H1 (cell line): ENCODE results near the gene EDC3.
"Not testable (repeated sequence)": the region's sequence is repeated elsewhere in the genome, so short reads cannot be mapped to it uniquely, and the experiment has no call there.

Source experiments
- EZH2 ChIP-seq: fragments of 200-600 bp; sonication (generic); IDR thresholded peaks from 2 replicates; pipeline ENCODE4 v1.7.1; 2012; ENCODE audit warnings: low read depth, mild to moderate bottlenecking, moderate library complexity, low read length, inconsistent platforms; ENCODE audit not compliant: severe bottlenecking
- GABPA ChIP-seq: IDR thresholded peaks from 2 replicates; pipeline ENCODE4 v1.6.1; 2011; ENCODE audit warnings: mild to moderate bottlenecking, low read length, moderate library complexity, borderline replicate concordance; ENCODE audit not compliant: insufficient read depth
- RAD21 ChIP-seq, 2 experiments: IDR thresholded peaks in 1 of 2; conservative IDR thresholded peaks in 1 of 2; 2 replicates each; pipeline ENCODE4 v1.6.1; 2011; ENCODE audit warnings: low read depth in 2 of 2, low read length in 2 of 2, improper control_type of control experiment in 1 of 2, inconsistent platforms in 1 of 2, mild to moderate bottlenecking in 1 of 2, moderate library complexity in 1 of 2
- SP1 ChIP-seq: IDR thresholded peaks from 2 replicates; pipeline ENCODE4 v1.6.1; 2011; ENCODE audit warnings: low read depth, low read length
- TF ChIP-seq, protein P1 (sequence below), 3 experiments: IDR thresholded peaks; 1 replicate in 2 of 3; 2 replicates in 1 of 3; pipeline versions ENCODE4 v1.5.1 to v1.6.1; 2011; ENCODE audit warnings: low read length in 3 of 3, mild to moderate bottlenecking in 3 of 3, inconsistent platforms in 2 of 3, low read depth in 1 of 3, moderate library complexity in 1 of 3; ENCODE audit not compliant: insufficient read depth in 1 of 3; ENCODE audit errors: control extremely low read depth in 1 of 3
- TF ChIP-seq, protein P2 (sequence below): IDR thresholded peaks from 2 replicates; pipeline ENCODE4 v1.6.1; 2012; ENCODE audit warnings: inconsistent platforms

DNA sequence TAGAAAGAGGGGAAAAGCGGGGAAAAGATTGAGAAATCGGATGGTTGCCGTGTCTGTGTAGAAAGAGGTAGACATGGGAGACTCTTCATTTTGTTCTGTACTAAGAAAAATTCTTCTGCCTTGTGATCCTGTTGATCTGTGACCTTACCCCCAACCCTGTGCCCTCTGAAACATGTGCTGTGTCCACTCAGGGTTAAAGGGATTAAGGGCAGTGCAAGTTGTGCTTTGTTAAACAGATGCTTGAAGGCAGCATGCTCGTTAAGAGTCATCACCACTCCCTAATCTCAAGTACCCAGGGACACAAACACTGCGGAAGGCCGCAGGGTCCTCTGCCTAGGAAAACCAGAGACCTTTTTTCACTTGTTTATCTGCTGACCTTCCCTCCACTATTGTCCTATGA is 33.5 kb upstream of the EDC3 start:
- TF ChIP-seq, protein P1, sequence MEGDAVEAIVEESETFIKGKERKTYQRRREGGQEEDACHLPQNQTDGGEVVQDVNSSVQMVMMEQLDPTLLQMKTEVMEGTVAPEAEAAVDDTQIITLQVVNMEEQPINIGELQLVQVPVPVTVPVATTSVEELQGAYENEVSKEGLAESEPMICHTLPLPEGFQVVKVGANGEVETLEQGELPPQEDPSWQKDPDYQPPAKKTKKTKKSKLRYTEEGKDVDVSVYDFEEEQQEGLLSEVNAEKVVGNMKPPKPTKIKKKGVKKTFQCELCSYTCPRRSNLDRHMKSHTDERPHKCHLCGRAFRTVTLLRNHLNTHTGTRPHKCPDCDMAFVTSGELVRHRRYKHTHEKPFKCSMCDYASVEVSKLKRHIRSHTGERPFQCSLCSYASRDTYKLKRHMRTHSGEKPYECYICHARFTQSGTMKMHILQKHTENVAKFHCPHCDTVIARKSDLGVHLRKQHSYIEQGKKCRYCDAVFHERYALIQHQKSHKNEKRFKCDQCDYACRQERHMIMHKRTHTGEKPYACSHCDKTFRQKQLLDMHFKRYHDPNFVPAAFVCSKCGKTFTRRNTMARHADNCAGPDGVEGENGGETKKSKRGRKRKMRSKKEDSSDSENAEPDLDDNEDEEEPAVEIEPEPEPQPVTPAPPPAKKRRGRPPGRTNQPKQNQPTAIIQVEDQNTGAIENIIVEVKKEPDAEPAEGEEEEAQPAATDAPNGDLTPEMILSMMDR (IDR thresholded peaks at IDR 0.05; ENCODE audit: control extremely low read depth in 1 of 3, insufficient read depth in 1 of 3, low read depth in 1 of 3, low read length in 3 of 3) = not testable (repeated sequence)
- not testable (repeated sequence) for TF ChIP-seq GABPA; RAD21 (IDR thresholded peaks at IDR 0.05 in 1 of 2, conservative IDR thresholded peaks at IDR 0.05 in 1 of 2; ENCODE audit: low read depth in 2 of 2, low read length in 2 of 2); SP1; EZH2
- TF ChIP-seq, protein P2, sequence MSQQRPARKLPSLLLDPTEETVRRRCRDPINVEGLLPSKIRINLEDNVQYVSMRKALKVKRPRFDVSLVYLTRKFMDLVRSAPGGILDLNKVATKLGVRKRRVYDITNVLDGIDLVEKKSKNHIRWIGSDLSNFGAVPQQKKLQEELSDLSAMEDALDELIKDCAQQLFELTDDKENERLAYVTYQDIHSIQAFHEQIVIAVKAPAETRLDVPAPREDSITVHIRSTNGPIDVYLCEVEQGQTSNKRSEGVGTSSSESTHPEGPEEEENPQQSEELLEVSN = not testable (repeated sequence)
